ENCODE results near the gene C9orf85.

Gene C9orf85

GRCh38 chr9:71980266-71981190, 69.1 kb downstream of the C9orf85 start:
- no peak for TF ChIP-seq CTCF (conservative IDR thresholded peaks at IDR 0.05)
- H3K27ac ChIP-seq, result no peak overlapping the region

GRCh38 chr9:71981944-71982343, 70.5 kb downstream of the C9orf85 start:
- TF ChIP-seq CTCF (conservative IDR thresholded peaks at IDR 0.05), result no peak

GRCh38 chr9:71984403-71984802, 73.0 kb downstream of the C9orf85 start:
- no peak overlapping the region for H3K27ac ChIP-seq
- TF ChIP-seq CTCF (conservative IDR thresholded peaks at IDR 0.05), result no peak

More at GRCh38 chr9:71981944-71982343, 70.5 kb downstream of the C9orf85 start:
- H3K27ac ChIP-seq, result no peak overlapping the region

GRCh38 chr9:71984831-71985281, 73.4 kb downstream of the C9orf85 start:
- no peak for TF ChIP-seq CTCF (conservative IDR thresholded peaks at IDR 0.05)
- no peak overlapping the region for H3K27ac ChIP-seq

GRCh38 chr9:71985297-71985911, 74.0 kb downstream of the C9orf85 start:
- peak; percentile 44 for TF ChIP-seq CTCF (conservative IDR thresholded peaks at IDR 0.05)
- no peak overlapping the region for H3K27ac ChIP-seq

- TF ChIP-seq CTCF (conservative IDR thresholded peaks at IDR 0.05), result no peak
- no peak overlapping the region for H3K27ac ChIP-seq
Observed at GRCh38 chr9:71986900-71987299, 75.5 kb downstream of the C9orf85 start.

Data from VCaP (cell line).